ENCODE data around the gene PIKFYVE. TPM values are rescaled to one million over a fixed set of nuclear protein-coding genes. Genes with fewer than 3 reads are reported as not detected.
"Not testable (repeated sequence)": the region's sequence is repeated elsewhere in the genome, so short reads cannot be mapped to it uniquely, and the experiment has no call there.

The PIKFYVE gene
- total RNA-seq, 1 donor from 2014 or later, result 22.4 TPM

- H3K27ac ChIP-seq (ENCODE audit: low read depth, low read length); H3K27me3 ChIP-seq (ENCODE audit: control insufficient read depth in 3 of 3, insufficient read depth in 3 of 3, low read length in 3 of 3); H3K9me3 ChIP-seq (ENCODE audit: control insufficient read depth in 3 of 3, low read length in 3 of 3); H3K4me3 ChIP-seq (ENCODE audit: low read length in 3 of 3); H3K9ac ChIP-seq (ENCODE audit: low read depth in 1 of 3, low read length in 3 of 3); H3K36me3 ChIP-seq (ENCODE audit: control insufficient read depth in 3 of 3, insufficient read depth in 3 of 3, low read length in 3 of 3); H3K4me1 ChIP-seq (ENCODE audit: control insufficient read depth in 3 of 3, insufficient read depth in 3 of 3, low read length in 3 of 3): not testable (repeated sequence)
Observed at GRCh38 chr2:208396796-208397195, 130.7 kb downstream of the PIKFYVE start.

GRCh38 chr2:208399201-208399600, 133.1 kb downstream of the PIKFYVE start:
- Histone ChIP-seq H3K27me3 (ENCODE audit: control insufficient read depth in 3 of 3, insufficient read depth in 3 of 3, low read length in 3 of 3) (peaks cover 0 to 6% (median 4%) of the 10 kb centered on the region in 3 donors), H3K36me3 (ENCODE audit: control insufficient read depth in 3 of 3, insufficient read depth in 3 of 3, low read length in 3 of 3) (no peaks in the 10 kb centered on the region), H3K27ac (ENCODE audit: low read depth, low read length) (no peak overlapping the region), H3K4me3 (ENCODE audit: low read length in 3 of 3) (no peak overlapping the region), H3K9ac (ENCODE audit: low read depth in 1 of 3, low read length in 3 of 3) (no peak overlapping the region), H3K9me3 (ENCODE audit: control insufficient read depth in 3 of 3, low read length in 3 of 3) (peaks cover 2 to 3% (median 3%) of the 10 kb centered on the region in 3 donors), H3K4me1 (ENCODE audit: control insufficient read depth in 3 of 3, insufficient read depth in 3 of 3, low read length in 3 of 3) (no peaks in the 10 kb centered on the region)

DNA sequence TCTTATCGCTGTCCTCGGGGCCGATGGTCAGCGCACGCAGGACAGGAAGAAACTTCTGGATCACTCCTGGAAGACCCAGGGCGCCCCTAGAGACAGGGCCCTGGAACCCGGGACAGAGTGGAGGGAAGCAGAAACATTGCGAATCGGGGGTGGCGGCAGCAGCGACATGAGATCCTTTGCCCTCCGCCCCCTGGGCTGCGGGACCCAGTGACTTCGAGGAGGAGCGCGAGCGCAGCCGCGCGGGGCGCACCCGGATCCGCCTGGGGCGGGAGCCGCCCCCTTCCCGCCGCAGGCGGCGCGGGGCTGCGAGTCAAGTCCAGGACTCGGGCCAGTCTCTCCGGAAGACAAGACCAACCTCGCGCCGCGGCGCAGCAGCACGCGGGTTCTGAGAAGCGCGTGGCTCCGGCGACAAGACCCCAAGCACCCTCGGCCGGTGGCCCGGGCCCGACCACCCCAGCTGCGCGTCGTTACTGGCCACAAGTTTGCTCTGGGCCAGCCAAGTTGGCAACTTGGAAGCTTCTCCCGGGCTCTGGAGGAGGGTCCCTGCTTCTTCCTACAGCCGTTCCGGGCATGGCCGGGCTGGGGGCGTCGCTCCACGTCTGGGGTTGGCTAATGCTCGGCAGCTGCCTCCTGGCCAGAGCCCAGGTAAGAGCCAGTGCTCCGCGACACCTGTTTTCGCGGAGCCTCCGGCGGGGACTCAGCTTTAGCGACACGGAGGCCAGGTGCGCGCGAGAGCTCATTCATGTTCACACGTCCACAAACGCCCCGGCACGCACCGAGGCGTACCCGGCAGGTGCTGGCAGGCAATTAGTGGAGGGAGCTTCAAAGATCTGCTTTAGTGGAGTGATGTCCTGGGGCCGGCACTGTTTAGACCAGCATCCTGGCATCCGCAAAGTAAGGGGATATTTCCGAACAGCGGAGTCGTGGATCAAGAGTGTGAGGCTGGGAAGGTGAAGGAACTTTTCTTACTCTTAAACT, 140.7 kb downstream of the PIKFYVE start, which contains the start of gene PTH2R:
Gene PTH2R, plus strand, starts transcription at position 319 of the 978 bp plus-strand sequence. Its CDS starts 252 bp downstream, at position 571.
- peaks cover 0 to 6% (median 5%) of the 10 kb centered on the region in 3 donors for H3K4me1 ChIP-seq (ENCODE audit: control insufficient read depth in 3 of 3, insufficient read depth in 3 of 3, low read length in 3 of 3)
- H3K9ac ChIP-seq (ENCODE audit: low read depth in 1 of 3, low read length in 3 of 3), result no peak within 1 kb of the TSS
- peak within 1 kb of the TSS; percentile 23 to 40 (median 35) for H3K4me3 ChIP-seq (ENCODE audit: low read length in 3 of 3)
- H3K36me3 ChIP-seq (ENCODE audit: control insufficient read depth in 3 of 3, insufficient read depth in 3 of 3, low read length in 3 of 3), result no peaks in the 10 kb centered on the region
- H3K27me3 ChIP-seq (ENCODE audit: control insufficient read depth in 3 of 3, insufficient read depth in 3 of 3, low read length in 3 of 3), result peaks cover 25 to 40% (median 38%) of the 10 kb centered on the region in 3 donors
- no peak within 1 kb of the TSS for H3K27ac ChIP-seq (ENCODE audit: low read depth, low read length)
- no peaks in the 10 kb centered on the region for H3K9me3 ChIP-seq (ENCODE audit: control insufficient read depth in 3 of 3, low read length in 3 of 3)

DNA sequence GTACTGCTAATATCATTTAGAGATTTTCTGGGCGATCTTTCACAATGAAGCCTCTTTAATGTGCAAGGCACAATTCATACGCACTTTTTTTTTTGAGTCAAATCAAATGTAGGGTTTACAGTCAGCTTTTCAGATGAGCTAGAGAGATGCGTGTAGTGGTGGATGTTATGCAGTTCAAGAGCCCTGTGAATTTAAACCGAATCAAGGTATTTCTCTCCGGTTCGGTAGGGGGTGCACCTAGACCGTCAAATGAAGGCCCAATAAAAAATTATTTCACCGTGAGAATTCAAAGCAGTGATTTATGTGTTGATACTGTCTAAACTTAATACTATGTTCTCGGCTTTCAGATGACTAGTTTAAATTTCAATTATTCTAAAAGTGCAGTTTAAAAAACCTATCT, 141.6 kb downstream of the PIKFYVE start:
- Histone ChIP-seq H3K27ac (ENCODE audit: low read depth, low read length) (no peak overlapping the region), H3K4me3 (ENCODE audit: low read length in 3 of 3) (no peak overlapping the region), H3K9me3 (ENCODE audit: control insufficient read depth in 3 of 3, low read length in 3 of 3) (no peaks in the 10 kb centered on the region), H3K27me3 (ENCODE audit: control insufficient read depth in 3 of 3, insufficient read depth in 3 of 3, low read length in 3 of 3) (peaks cover 25 to 41% (median 38%) of the 10 kb centered on the region in 3 donors), H3K9ac (ENCODE audit: low read depth in 1 of 3, low read length in 3 of 3) (no peak overlapping the region), H3K4me1 (ENCODE audit: control insufficient read depth in 3 of 3, insufficient read depth in 3 of 3, low read length in 3 of 3) (peaks cover 0 to 6% (median 5%) of the 10 kb centered on the region in 3 donors), H3K36me3 (ENCODE audit: control insufficient read depth in 3 of 3, insufficient read depth in 3 of 3, low read length in 3 of 3) (no peaks in the 10 kb centered on the region)

Other genes starting within 250 kb of the PIKFYVE start
- gene PLEKHM3, start 240.7 kb upstream of the PIKFYVE start, total RNA-seq, result 20.9 TPM
- gene CRYGD, start 141.7 kb upstream of the PIKFYVE start, total RNA-seq, result not detected
- not detected for gene CRYGC, start 136.4 kb upstream of the PIKFYVE start, total RNA-seq
- not detected for gene CRYGB, start 120.1 kb upstream of the PIKFYVE start, total RNA-seq
- gene CRYGA, start 102.7 kb upstream of the PIKFYVE start, total RNA-seq, result not detected
- not detected for gene C2orf80, start 76.2 kb upstream of the PIKFYVE start, total RNA-seq
- 65.2 TPM for gene IDH1, start 11.2 kb upstream of the PIKFYVE start, total RNA-seq
- 0.52 TPM for gene PTH2R, start 140.5 kb downstream of the PIKFYVE start, total RNA-seq

Measured in skeletal muscle tissue (tissue), 4 donors.